ENCODE results near the gene BICD1. TPM values are rescaled to one million over a fixed set of nuclear protein-coding genes. Genes with fewer than 3 reads are reported as not detected.
"Not testable (repeated sequence)": the region's sequence is repeated elsewhere in the genome, so short reads cannot be mapped to it uniquely, and the experiment has no call there.

BICD1 gene
- total and polyA plus RNA-seq, 10 donors = 8.5 to 62.9 (median 44.2) TPM

DNA sequence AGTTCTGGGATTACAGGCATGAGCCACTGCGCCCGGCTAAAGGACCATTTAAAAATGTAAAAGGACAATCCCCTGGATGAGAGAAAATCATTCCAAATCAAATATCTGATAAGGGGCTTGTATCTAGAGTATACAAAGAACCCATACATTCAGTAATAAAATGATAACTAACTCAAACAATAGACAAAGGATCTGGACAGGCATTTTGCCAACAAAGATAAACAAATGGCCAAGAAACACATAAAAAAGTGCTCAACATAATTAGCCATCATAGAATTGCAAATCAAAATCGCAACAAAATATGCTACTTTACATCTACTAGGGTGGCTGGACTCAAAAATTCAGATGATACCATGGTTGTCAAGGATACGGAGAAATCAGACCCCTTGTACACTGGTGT is 8.5 kb upstream of the BICD1 start:
- intact Hi-C loops (cut with DNase I; ENCODE audit: low total_unique reads) = no loop called here
- Histone ChIP-seq H3K4me3 (no peak overlapping the region), H3K4me1 (no peaks in the 10 kb centered on the region), H3K36me3 (no peaks in the 10 kb centered on the region), H3K27ac (no peak overlapping the region), H3K27me3 (replicated peaks in 1 of 7) (no peaks in the 10 kb centered on the region), H3K9me3 (no peaks in the 10 kb centered on the region)
- WGBS, 5 donors = 81 to 92% (median 89%) methylated on average over 4 of the region's 4 CpGs
- TF ChIP-seq, protein P1, sequence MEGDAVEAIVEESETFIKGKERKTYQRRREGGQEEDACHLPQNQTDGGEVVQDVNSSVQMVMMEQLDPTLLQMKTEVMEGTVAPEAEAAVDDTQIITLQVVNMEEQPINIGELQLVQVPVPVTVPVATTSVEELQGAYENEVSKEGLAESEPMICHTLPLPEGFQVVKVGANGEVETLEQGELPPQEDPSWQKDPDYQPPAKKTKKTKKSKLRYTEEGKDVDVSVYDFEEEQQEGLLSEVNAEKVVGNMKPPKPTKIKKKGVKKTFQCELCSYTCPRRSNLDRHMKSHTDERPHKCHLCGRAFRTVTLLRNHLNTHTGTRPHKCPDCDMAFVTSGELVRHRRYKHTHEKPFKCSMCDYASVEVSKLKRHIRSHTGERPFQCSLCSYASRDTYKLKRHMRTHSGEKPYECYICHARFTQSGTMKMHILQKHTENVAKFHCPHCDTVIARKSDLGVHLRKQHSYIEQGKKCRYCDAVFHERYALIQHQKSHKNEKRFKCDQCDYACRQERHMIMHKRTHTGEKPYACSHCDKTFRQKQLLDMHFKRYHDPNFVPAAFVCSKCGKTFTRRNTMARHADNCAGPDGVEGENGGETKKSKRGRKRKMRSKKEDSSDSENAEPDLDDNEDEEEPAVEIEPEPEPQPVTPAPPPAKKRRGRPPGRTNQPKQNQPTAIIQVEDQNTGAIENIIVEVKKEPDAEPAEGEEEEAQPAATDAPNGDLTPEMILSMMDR (IDR thresholded peaks at IDR 0.05 in 8 of 11, conservative IDR thresholded peaks at IDR 0.05 in 3 of 11) = no peak
- no peak for TF ChIP-seq POLR2A (IDR thresholded peaks at IDR 0.05)
- TF ChIP-seq POLR2AphosphoS5 (IDR thresholded peaks at IDR 0.05) = no peak
- DNase-seq = no peak

DNA sequence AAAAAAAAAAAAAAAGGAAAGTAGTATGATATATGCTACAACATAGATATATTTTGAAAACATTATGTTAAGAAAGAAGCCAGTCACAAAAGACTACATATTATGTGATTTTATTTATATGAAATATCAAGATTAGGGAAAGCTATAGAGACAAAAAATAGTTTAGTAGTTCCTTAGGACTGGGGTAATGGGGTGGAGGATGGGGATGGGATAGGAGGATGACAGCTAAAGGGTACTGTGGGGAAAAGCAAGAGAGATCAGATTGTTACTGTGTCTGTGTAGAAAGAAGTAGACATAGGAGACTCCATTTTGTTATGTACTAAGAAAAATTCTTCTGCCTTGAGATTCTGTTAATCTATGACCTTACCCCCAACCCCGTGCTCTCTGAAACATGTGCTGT is 7.4 kb upstream of the BICD1 start:
- H3K36me3 ChIP-seq; H3K4me3 ChIP-seq; H3K4me1 ChIP-seq; H3K27me3 ChIP-seq (replicated peaks in 1 of 7); H3K27ac ChIP-seq; H3K9me3 ChIP-seq; intact Hi-C loops (cut with DNase I; ENCODE audit: low total_unique reads); DNase-seq: not testable (repeated sequence)
- 83% methylated on average over 1 of the region's 1 CpG; no CpG with 5 or more reads in 4 of the 5 donors for WGBS, 5 donors

DNA sequence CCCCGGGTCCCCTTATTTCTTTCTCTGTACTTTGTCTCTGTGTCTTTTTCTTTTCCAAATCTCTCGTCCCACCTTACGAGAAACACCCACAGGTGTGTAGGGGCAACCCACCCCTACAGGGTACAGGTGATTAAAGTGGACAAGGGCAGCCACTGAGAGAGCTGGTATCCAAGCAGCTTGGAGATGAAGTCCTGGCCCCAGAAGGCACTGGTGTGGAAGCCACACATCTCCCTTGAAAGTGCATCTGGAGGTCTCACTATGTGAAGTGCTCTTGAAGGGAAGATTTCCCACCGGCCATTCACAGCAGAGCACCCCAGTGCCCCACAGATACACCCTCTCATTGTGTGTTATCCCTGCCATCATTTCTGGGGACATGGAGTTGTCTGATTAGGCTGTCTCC is 6.3 kb upstream of the BICD1 start:
- H3K4me3 ChIP-seq = no peak overlapping the region
- H3K27me3 ChIP-seq (replicated peaks in 1 of 7) = no peaks in the 10 kb centered on the region
- H3K9me3 ChIP-seq = no peaks in the 10 kb centered on the region
- no peak overlapping the region for H3K27ac ChIP-seq
- H3K4me1 ChIP-seq = no peaks in the 10 kb centered on the region
- DNase-seq = no peak
- H3K36me3 ChIP-seq = no peaks in the 10 kb centered on the region
- TF ChIP-seq, protein P1 (IDR thresholded peaks at IDR 0.05 in 8 of 11, conservative IDR thresholded peaks at IDR 0.05 in 3 of 11) = no peak
- TF ChIP-seq POLR2A (IDR thresholded peaks at IDR 0.05) (no peak), POLR2AphosphoS5 (IDR thresholded peaks at IDR 0.05) (no peak)
- 84 to 100% (median 90%) methylated on average over 3 to 4 of the region's 4 CpGs for WGBS, 5 donors
- intact Hi-C loops (cut with DNase I; ENCODE audit: low total_unique reads) = no loop called here

DNA sequence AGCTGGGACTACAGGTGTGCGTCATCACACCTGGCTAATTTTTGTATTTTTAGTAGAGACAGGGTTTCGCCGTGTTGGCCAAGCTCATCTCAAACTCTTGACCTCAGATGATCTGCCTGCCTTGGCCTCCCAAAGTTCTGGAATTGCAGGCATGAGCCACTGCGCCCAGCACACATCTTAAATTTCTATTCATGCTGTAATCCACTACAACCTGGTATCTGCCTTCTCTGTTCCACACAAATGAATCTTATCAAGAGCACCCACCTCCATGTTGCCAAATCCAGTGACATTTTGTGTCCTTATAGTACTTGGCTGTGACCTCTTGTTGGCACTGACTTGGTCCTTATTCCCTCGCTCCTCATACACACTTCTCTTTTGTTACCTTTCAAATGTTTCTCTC is 5.8 kb upstream of the BICD1 start:
- Histone ChIP-seq H3K27me3 (replicated peaks in 1 of 7) (peaks cover 0 to under 1% (median 0%) of the 10 kb centered on the region in 7 donors), H3K4me1 (peaks cover 0 to 3% (median under 1%) of the 10 kb centered on the region in 6 donors), H3K9me3 (no peaks in the 10 kb centered on the region), H3K27ac (no peak overlapping the region), H3K36me3 (no peaks in the 10 kb centered on the region), H3K4me3 (no peak overlapping the region)
- intact Hi-C loops (cut with DNase I; ENCODE audit: low total_unique reads) = no loop called here
- 77 to 98% (median 95%) methylated on average over 5 of the region's 5 CpGs for WGBS, 5 donors
- no peak for DNase-seq
- TF ChIP-seq POLR2AphosphoS5 (IDR thresholded peaks at IDR 0.05) = no peak
- TF ChIP-seq, protein P1 (IDR thresholded peaks at IDR 0.05 in 8 of 11, conservative IDR thresholded peaks at IDR 0.05 in 3 of 11) = no peak
- TF ChIP-seq POLR2A (IDR thresholded peaks at IDR 0.05) = no peak

DNA sequence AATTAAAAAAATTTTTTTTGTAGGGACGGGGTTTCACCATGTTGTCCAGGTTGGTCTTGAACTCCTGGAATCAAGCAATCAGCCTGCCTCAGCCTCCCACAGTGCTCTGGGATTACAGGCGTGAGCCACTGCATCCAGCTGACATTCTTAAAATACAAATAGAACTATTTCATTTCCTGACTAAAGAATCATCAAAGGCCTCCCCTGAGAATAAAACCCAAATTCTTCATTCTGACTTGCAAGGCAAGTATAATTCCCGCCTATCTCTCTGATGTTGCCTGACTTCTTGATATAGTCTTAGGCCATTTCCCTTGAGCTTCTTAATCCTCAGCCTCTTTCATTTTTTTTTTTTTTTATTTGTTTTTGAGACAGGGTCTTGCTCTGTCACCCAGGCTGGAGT is 4.4 kb upstream of the BICD1 start:
- H3K27me3 ChIP-seq (replicated peaks in 1 of 7) = peaks cover 0 to 5% (median 0%) of the 10 kb centered on the region in 7 donors
- H3K9me3 ChIP-seq = no peaks in the 10 kb centered on the region
- intact Hi-C loops (cut with DNase I; ENCODE audit: low total_unique reads) = no loop called here
- no peak overlapping the region for H3K27ac ChIP-seq
- no peak overlapping the region for H3K4me3 ChIP-seq
- WGBS, 5 donors = 77 to 92% (median 83%) methylated on average over 3 of the region's 3 CpGs
- TF ChIP-seq, protein P1 (IDR thresholded peaks at IDR 0.05 in 8 of 11, conservative IDR thresholded peaks at IDR 0.05 in 3 of 11) = no peak
- TF ChIP-seq POLR2A (IDR thresholded peaks at IDR 0.05) (no peak), POLR2AphosphoS5 (IDR thresholded peaks at IDR 0.05) (no peak)
- DNase-seq = no peak
- H3K4me1 ChIP-seq = peaks cover 0 to 11% (median 5%) of the 10 kb centered on the region in 6 donors
- H3K36me3 ChIP-seq = no peaks in the 10 kb centered on the region

Measured in spleen (tissue), 11 donors.